Stomach (tissue), 9 donors: ENCODE measurements around the gene MAP3K6. TPM values are rescaled to one million over a fixed set of nuclear protein-coding genes. Genes with fewer than 3 reads are reported as not detected.
A peak's percentile ranks its signal among the peaks of the same experiment; 100 is the strongest.

Source experiments
- DNase-seq, 2 donors: peaks; one replicate each; pipeline versions ENCODE4 v3.0.0 to v3.0.0-alpha.2; 2013 to 2019
- H3K27ac ChIP-seq, 5 donors: fragments of 200-600 bp in 4 of 5; sonication (generic) in 4 of 5; one replicate each; pipeline ENCODE4 v1.5.1; 2013 to 2019; ENCODE audit warnings: mild to moderate bottlenecking in 1 of 5, moderate library complexity in 1 of 5
- H3K27me3 ChIP-seq, 3 donors: fragments of 200-600 bp; sonication (generic); one replicate each; pipeline ENCODE4 v1.5.1; 2017 to 2019; ENCODE audit warnings: mixed run types in 1 of 3
- H3K36me3 ChIP-seq, 4 donors: fragments of 200-600 bp; sonication (generic); 1 replicate in 3 of 4; 2 replicates in 1 of 4; pipeline ENCODE4 v1.5.1; 2016 to 2019
- H3K4me1 ChIP-seq, 4 donors: fragments of 200-600 bp; sonication (generic); one replicate each; pipeline ENCODE4 v1.5.1; 2016 to 2019
- H3K4me3 ChIP-seq, 4 donors: fragments of 200-600 bp; sonication (generic) in 3 of 4; one replicate each; pipeline ENCODE4 v1.5.1; 2016 to 2019; ENCODE audit warnings: mild to moderate bottlenecking in 1 of 4
- H3K9me3 ChIP-seq, 4 donors: fragments of 200-600 bp; sonication (generic); one replicate each; pipeline ENCODE4 v1.5.1; 2016 to 2019
- CTCF ChIP-seq, 7 experiments: fragments of 450-650 bp in 4 of 7; fragments of 200-600 bp in 3 of 7; sonication (generic) in 3 of 7; IDR thresholded peaks; one replicate each; pipeline ENCODE4 v1.5.1; 2016 to 2019; ENCODE audit warnings: antibody characterized with exemption in 7 of 7, control low read depth in 2 of 7, mild to moderate bottlenecking in 1 of 7
- EP300 ChIP-seq: sonication (generic); formaldehyde crosslinking; IDR thresholded peaks from one replicate; pipeline ENCODE4 v1.6.1; 2017; ENCODE audit warnings: antibody characterized with exemption
- POLR2A ChIP-seq, 4 donors: fragments of 450-650 bp; IDR thresholded peaks; one replicate each; pipeline ENCODE4 v1.6.1; 2016; ENCODE audit warnings: antibody characterized with exemption in 4 of 4, control low read depth in 2 of 4, mild to moderate bottlenecking in 1 of 4, moderate library complexity in 1 of 4
- POLR2AphosphoS5 ChIP-seq, 3 donors: sonication (generic); formaldehyde crosslinking; IDR thresholded peaks; one replicate each; pipeline ENCODE4 v1.6.1; 2016; ENCODE audit warnings: antibody characterized with exemption in 3 of 3
- WGBS, 5 donors: extraction: QIAGEN DNeasy Blood & Tissue Kit in 3 of 5; methylation state at CpG; one replicate each; pipeline versions ENCODE4 v1.1.5 to v1.1.7; 2013 to 2018; 5-methylcytosine and 5-hydroxymethylcytosine counted together
- intact Hi-C: fragments of 100-400 bp; cut with DNase I; formaldehyde crosslinking; loops from one replicate; pipeline ENCODE4 v1.15.1; 2023; ENCODE audit warnings: low total_unique reads
- polyA plus RNA-seq, 3 donors: library from polyadenylated mRNA; stranded (reverse); fragments of 200-250 nt; gene quantifications; one replicate each; pipeline ENCODE4 v1.2.3, GENCODE V29; 2013
- total RNA-seq, 5 donors: library from RNA; depleted of rRNA; stranded (reverse); fragments of >200 nt; gene quantifications; one replicate each; pipeline versions ENCODE4 v1.1.0 to v1.2.3, GENCODE V29; 2014 to 2016
- donor health status: healthy with polysubstance abuse.
- donor health status: Bipolar disorder and iron deficiency.
- donor health status: healthy.

Gene MAP3K6
- total and polyA plus RNA-seq, 8 donors, result 11.6 to 110 (median 36.2) TPM

GRCh38 chr1:27403065-27403726, 36.4 kb upstream of the MAP3K6 start:
- no peaks in the 10 kb centered on the region for H3K9me3 ChIP-seq
- H3K4me3 ChIP-seq, result peak overlapping the region in 1 of 4 donors; percentile 4
- peak in 1 of 2 donors; percentile 86 for DNase-seq
- H3K36me3 ChIP-seq, result peaks cover 22 to 39% (median 30%) of the 10 kb centered on the region in 4 donors
- H3K4me1 ChIP-seq, result peaks cover 33 to 92% (median 61%) of the 10 kb centered on the region in 4 donors
- WGBS, 5 donors, result 42 to 73% (median 55%) methylated on average over 15 to 24 of the region's 24 CpGs
- peak overlapping the region; percentile 63 to 83 (median 76) for H3K27ac ChIP-seq
- H3K27me3 ChIP-seq, result no peaks in the 10 kb centered on the region
- TF ChIP-seq CTCF (IDR thresholded peaks at IDR 0.05) (no peak), EP300 (no peak), POLR2A (IDR thresholded peaks at IDR 0.05) (no peak), POLR2AphosphoS5 (IDR thresholded peaks at IDR 0.05) (no peak)
- intact Hi-C loops, result no loop called here

- 15 to 37% (median 23%) methylated on average over 5 to 8 of the region's 8 CpGs for WGBS, 5 donors
- H3K9me3 ChIP-seq, result no peaks in the 10 kb centered on the region
- H3K36me3 ChIP-seq, result peaks cover 14 to 30% (median 22%) of the 10 kb centered on the region in 4 donors
- intact Hi-C loops, result no loop called here
- no peak overlapping the region for H3K4me3 ChIP-seq
- H3K4me1 ChIP-seq, result peaks cover 33 to 87% (median 61%) of the 10 kb centered on the region in 4 donors
- DNase-seq, result peak; percentile 87 to 93
- H3K27me3 ChIP-seq, result no peaks in the 10 kb centered on the region
- peak overlapping the region; percentile 63 to 83 (median 76) for H3K27ac ChIP-seq
- TF ChIP-seq EP300 (no peak), POLR2AphosphoS5 (IDR thresholded peaks at IDR 0.05) (peak in 1 of 3 donors; percentile 77), POLR2A (IDR thresholded peaks at IDR 0.05) (no peak), CTCF (IDR thresholded peaks at IDR 0.05) (peak in 5 of 7 experiments; percentile 48 to 78 (median 51))
Measured at GRCh38 chr1:27402349-27402754, 35.6 kb upstream of the MAP3K6 start.

GRCh38 chr1:27400963-27401341, 34.2 kb upstream of the MAP3K6 start:
- intact Hi-C loops, result no loop called here
- 80 to 89% (median 86%) methylated on average over 5 of the region's 5 CpGs for WGBS, 5 donors
- peak overlapping the region in 1 of 5 donors; percentile 80 for H3K27ac ChIP-seq
- no peak overlapping the region for H3K4me3 ChIP-seq
- no peak for DNase-seq
- peaks cover under 1 to 16% (median 11%) of the 10 kb centered on the region in 4 donors for H3K36me3 ChIP-seq
- no peak for TF ChIP-seq EP300
- TF ChIP-seq POLR2A (IDR thresholded peaks at IDR 0.05), result no peak
- TF ChIP-seq CTCF (IDR thresholded peaks at IDR 0.05), result no peak
- TF ChIP-seq POLR2AphosphoS5 (IDR thresholded peaks at IDR 0.05), result no peak
- no peaks in the 10 kb centered on the region for H3K27me3 ChIP-seq
- H3K4me1 ChIP-seq, result peaks cover 33 to 73% (median 56%) of the 10 kb centered on the region in 4 donors
- no peaks in the 10 kb centered on the region for H3K9me3 ChIP-seq

GRCh38 chr1:27400082-27400962, 33.6 kb upstream of the MAP3K6 start:
- 24 to 46% (median 40%) methylated on average over 13 of the region's 13 CpGs for WGBS, 5 donors
- Histone ChIP-seq H3K4me3 (no peak overlapping the region), H3K27me3 (no peaks in the 10 kb centered on the region), H3K9me3 (no peaks in the 10 kb centered on the region), H3K4me1 (peaks cover 36 to 72% (median 54%) of the 10 kb centered on the region in 4 donors), H3K27ac (no peak overlapping the region), H3K36me3 (peaks cover 0 to 16% (median 11%) of the 10 kb centered on the region in 4 donors)
- peak in 1 of 2 donors; percentile 44 for DNase-seq
- intact Hi-C loops, result no loop called here
- no peak for TF ChIP-seq POLR2A (IDR thresholded peaks at IDR 0.05)
